Kidney glomerular epithelial cell (primary cell): Measurements from ENCODE around the gene NR2C2AP.
"Not testable (repeated sequence)": the region's sequence is repeated elsewhere in the genome, so short reads cannot be mapped to it uniquely, and the experiment has no call there.

Experiments used
- DNase-seq: peaks from one replicate; lab custom pipeline; 2025; lab: John Stamatoyannopoulos, UW

Gene NR2C2AP, protein sequence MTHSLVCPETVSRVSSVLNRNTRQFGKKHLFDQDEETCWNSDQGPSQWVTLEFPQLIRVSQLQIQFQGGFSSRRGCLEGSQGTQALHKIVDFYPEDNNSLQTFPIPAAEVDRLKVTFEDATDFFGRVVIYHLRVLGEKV

DNA sequence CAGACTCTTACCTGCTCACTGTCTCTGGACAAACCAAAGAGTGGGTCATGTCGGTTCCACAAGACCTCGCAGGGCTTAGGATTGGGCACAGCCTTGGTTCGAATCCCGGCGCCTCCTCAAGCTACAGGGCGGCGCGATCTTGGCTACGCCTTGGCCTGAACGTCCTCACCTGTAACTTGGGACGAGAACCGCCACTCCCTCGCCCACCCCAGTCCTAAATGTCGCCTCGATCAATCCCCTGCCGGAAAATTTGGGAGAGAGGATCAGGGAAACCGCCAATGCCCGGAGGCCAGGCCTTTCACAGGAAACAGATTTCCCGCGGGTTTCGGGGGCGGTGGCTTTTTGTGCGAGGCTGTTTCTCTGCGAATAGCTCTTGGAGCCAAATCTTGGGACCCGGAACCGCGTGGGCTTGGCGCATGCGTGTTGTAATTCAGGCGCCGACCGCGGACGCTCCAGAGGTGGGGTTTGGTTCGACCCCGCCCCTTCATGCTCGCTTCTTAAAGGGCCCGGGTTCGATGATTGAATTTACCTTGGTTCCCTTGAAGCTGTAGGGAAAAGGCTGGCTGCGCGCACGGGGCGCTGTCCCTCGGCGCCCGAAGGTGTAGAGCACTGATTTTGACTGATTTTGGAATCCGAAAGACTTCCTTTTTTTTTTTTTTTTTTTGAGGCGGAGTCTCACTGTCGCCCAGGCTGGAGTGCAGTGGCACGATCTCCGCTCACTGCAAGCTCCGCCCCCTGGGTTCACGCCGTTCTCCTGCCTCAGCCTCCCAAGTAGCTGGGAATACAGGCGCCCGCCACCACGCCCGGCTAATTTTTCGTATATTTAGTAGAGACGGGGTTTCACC is at the start of gene NR2C2AP:
NR2C2AP (minus strand) TSS at position 403 of the 845 bp plus-strand sequence; CDS start at position 49, 354 bp downstream.
- peak; percentile 83 for DNase-seq

DNA sequence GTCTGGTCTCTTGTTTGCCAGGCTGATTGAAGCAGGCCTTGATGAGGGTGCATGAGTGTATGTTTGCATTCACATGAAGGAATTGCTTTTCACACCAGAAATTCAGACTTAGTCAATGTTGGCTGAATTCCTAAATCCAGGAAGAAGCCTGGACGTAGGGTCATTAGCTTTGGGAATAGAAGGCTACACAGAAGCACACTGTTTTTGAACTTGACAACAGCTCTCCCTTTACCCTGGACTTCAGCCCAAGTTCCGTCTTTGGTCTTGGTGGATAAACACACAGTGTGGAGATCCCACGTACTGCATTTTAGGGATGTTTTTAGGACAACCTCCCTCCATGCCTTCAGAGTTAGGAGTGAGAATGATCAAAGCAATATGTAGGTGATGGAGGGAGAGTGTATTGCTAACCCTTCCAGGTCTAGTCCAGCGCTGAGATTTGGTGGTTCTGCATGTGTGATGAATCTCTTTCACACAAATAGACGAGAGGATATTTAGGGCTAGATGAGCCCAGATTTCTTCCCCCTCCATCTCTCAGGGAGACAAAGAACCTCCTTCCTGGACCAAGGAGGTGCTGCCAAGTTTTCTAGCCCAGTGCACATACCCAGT is 47.1 kb upstream of the NR2C2AP start:
- no peak for DNase-seq

DNA sequence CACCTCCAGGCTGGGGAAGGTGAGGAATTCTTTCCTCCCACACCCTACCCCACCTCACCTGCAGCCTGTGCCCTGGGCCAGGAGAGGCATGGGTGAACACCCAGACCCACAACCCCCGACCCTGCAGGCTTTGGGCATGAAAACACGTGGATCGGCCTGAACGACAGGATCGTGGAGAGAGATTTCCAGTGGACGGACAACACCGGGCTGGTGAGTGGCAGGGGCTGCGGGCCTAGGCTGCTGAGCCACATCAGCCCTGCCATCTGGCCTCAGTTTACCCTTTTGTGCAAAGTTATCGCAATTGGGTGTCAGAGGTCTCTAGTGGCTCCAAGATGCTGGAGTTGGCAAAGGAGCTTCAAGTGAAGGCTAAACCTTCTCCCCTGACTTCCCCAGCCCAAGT is 37.3 kb upstream of the NR2C2AP start:
- DNase-seq = no peak

DNA sequence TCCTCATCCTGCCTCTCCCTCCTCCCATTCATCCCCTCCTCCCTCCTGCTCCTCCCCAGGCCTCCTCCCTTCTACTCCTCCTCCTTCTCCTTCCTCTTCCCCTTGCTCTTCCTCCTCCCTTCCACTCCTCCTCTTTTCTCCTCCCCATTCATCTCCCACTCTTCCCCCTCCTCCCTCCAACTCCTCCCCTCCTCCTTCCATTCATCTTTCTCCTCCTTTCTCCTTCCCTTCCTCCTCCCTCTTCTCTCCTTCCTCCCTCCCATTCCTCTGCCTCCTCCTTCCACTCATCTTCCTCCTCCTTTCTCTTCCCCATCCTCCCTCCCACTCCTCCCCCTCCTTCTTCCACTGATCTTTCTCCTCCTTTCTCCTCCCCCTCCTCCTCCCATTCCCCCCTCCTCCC is 36.5 kb upstream of the NR2C2AP start:
- DNase-seq = no peak

DNA sequence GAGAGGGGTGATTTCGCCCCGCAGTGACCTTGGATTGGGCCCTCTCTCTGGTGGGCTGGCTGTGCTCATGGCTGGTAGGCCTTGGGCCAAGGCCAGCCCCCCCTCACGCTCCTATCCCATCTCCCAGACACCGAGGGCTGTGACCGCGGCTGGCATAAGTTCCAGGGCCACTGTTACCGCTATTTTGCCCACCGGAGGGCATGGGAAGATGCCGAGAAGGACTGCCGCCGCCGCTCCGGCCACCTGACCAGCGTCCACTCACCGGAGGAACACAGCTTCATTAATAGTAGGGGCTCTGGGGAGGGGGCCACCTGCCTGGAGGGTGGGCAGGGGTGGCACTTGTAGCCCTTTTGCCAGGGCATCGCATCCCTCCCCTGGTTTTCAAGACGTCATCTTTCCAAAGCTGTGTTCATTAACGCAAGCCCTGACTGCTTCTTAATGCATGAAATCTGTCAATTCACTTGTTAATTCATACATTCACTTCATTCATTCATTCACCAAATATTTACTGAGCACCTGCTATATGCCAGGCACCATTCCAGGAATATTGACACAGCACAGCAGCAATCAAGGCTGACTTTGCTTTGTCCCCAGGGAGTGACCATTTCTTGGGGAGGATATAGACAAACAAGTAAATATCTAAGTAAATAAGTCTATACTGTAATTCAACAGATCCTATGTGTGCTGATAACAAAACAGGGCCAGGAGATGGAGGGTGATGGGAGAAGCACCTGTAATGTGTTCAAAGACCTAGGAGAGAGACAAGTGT is 35.1 kb upstream of the NR2C2AP start:
- no peak for DNase-seq

DNA sequence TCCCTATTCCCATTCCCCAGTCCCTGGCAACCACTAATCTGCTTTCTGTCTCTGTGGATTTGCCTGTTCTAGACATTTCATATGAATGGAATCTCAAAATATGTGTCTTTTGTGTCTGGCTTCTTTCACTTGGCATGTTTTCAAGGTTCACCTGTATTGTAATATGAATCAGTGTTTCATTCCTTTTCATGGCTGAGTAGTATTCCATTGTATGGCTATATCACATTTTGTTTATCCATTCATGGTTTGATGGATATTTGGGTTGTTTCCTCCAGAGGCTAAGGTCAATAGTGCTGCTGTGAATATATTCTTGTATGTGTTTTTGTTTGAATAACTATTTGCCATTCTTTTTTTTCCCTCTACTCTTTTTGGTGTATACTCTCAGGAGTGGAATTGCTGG is 33.0 kb upstream of the NR2C2AP start:
- no peak for DNase-seq

DNA sequence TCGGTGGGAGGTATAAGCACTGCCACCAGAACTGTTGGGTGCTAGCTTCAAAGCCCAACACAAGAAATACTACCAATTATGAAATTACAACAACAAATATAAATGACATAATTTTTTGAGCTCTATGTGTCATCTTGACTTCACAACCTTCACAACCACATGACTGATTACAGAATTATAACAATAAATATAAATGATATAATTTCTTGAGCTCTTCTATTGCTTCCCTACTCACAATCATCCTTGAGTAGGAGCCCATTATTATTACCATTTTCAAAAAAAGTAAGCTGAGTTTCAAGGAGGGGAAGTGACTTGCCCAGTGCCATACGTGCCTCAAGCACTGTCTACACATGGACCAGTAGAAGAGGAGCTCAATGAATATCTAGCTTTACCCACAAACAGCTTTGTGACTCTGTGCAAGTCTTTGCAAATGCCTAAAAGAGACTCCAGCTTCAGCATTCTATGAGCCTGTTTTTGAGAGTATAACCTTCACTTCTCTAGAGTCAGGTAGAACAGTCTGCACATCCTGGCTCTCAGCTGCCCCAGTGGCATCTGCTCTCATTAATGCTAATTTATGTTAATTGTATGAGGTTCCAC is 31.1 kb upstream of the NR2C2AP start:
- DNase-seq = no peak

DNA sequence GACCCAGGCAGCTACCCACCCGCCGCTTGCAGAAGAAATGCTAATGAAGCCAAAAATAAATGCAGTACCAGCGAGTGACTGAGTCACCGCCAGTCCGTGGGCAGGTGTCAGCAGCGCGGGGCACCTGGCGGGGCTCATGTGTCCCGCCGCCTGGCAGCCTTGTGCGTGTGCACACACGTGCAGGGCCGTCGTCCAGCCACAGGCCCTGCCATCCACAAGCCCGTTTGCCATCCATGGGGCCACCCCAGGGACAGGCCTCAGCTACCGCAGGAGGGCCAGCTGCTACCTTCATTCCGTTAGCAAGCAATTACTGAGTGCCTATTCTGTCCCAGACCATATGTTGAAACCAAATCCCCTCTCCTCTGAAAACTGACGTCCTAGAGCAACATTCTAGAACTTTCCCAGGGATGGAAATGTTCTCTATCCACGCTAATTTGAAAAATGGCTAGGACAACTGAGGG is 29.1 kb upstream of the NR2C2AP start:
- no peak for DNase-seq

DNA sequence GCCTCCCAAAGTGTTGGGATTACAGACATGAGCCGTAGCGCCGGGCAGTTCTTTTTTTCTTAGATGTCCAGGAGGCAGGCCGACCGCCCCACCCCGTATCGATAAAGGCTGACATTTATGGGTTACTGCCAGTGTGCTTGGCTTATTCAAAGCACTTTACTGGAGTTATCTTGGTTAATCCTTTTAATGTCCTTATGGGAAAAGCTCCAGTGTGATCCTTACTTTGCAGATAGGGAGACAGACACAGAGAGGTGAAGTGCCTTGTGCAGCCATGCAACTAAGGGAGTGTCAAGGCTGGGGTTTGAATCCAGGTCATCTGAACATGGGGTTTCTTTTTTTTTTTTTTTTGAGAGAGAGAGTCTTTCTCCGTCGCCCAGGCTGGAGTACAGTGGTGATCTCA is 27.8 kb upstream of the NR2C2AP start:
- no peak for DNase-seq

DNA sequence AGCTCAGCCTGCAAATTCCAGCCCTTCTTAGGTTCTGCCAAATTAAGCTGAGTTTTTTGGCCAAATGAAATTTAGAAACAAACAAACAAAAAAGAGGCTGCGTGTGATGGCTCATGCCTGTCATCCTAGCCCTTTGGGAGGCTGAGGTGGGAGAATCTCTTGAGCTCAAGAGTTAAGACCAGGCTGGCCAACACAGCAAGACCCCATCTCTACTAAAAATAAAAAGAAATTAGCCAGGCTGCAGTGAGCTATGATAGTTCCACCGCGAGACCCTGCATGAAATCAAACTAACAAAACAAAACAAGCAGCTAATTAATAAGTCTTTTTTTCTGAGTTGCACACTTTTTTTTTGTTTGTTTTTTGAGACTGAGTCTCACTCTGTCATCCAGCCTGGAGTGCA is 26.5 kb upstream of the NR2C2AP start:
- no peak for DNase-seq

DNA sequence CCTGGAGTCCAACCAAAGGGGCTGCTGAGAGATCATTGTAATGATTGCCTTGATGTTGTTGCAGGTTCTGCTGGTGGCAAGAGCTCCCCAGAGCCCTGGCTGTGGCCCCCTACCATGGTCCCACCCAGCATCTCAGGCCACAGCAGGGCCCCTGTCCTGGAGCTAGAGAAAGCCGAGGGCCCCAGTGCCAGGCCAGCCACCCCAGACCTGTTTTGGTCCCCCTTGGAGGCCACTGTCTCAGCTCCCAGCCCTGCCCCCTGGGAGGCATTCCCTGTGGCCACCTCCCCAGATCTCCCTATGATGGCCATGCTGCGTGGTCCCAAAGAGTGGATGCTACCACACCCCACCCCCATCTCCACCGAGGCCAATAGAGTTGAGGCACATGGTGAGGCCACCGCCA is 24.0 kb upstream of the NR2C2AP start:
- DNase-seq = no peak

DNA sequence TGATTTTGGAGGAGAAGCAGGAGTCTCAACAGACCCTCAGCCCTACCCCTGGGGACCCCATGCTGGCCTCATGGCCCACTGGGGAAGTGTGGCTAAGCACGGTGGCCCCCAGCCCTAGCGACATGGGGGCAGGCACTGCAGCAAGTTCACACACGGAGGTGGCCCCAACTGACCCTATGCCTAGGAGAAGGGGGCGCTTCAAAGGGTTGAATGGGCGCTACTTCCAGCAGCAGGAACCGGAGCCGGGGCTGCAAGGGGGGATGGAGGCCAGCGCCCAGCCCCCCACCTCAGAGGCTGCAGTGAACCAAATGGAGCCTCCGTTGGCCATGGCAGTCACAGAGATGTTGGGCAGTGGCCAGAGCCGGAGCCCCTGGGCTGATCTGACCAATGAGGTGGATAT is 23.4 kb upstream of the NR2C2AP start:
- DNase-seq = no peak

DNA sequence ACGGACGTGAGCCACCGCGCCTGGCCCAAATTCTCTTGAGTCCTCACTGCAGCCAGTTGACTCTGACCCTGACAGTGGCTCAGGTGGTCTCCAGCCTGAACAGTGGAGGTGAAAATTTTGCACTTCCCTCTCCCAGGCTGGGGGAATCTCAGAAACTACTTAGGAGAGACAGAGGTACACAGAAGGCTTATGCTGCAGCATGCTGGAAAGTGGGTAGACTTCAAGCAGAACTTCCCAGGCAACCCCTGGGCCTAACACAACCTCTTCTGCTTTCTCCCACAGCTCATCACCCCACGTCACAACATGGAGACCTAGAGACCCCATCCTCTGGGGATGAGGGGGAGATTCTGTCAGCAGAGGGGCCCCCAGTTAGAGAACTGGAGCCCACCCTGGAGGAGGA is 23.0 kb upstream of the NR2C2AP start:
- DNase-seq = no peak

DNA sequence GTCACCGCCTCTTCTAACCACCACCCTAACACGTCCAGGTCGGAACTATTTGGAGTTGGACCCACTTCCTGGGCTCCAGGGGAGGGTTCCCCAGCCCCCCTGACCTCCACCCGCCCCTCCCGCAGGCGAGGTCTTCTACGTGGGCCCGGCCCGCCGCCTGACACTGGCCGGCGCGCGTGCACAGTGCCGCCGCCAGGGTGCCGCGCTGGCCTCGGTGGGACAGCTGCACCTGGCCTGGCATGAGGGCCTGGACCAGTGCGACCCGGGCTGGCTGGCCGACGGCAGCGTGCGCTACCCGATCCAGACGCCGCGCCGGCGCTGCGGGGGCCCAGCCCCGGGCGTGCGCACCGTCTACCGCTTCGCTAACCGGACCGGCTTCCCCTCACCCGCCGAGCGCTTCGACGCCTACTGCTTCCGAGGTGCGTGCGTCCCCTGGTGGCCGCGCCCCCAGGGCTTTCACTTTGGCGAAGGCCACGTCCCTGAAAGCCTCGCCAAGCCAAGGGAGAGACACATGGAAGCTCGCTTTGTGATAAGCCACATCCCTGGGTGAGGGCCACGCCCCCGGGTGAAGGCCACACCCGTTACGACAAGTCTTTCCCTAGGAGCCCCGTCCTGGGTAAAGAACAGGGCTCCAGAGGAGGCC is 21.8 kb upstream of the NR2C2AP start:
- peak; percentile 27 for DNase-seq

DNA sequence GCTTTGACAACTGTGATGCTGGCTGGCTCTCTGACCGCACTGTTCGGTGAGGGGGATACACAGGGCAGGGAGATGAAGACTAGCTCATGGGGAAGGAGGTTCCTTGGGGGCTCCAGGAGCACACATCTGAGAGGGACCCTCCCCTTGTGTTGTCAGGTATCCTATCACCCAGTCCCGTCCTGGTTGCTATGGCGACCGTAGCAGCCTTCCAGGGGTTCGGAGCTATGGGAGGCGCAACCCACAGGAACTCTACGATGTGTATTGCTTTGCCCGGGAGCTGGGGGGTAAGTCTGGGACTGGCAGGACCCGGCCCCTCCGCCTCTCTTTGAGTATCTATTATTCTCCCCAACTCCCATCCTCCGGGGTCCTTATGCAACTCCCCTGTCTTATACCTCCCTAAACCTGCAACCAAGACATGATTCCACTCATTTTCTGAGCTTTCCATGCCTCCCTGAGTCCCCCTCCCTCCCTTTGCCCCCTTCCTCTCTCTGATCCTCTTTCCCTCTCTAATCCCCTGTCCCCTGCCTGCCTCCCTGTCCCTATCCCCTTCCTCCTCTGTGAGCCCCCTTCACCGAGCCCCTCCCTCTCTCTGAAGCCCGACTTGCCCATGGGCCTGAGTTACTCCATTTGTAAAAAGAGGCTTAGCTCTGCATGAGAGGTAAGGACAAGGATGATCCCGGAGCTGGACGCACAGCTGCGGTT is 21.1 kb upstream of the NR2C2AP start:
- no peak for DNase-seq

DNA sequence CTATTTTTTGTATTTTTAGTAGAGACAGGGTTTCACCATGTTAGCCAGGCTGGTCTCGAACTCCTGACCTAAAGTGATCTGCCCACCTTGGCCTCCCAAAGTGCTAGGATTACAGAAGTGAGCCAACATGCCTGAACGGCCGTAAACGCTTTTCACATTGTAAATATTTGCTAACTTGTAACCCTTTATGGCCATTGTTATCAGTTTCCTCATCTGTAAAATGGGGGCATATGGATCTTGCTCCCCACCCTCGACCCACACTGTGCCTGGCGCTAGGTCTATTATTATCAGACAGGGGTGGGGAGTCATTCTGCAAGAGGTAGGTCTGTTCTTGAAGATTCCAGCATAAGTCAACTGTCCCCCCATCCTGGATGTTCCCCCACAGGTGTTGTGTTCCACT is 20.4 kb upstream of the NR2C2AP start:
- no peak for DNase-seq

DNA sequence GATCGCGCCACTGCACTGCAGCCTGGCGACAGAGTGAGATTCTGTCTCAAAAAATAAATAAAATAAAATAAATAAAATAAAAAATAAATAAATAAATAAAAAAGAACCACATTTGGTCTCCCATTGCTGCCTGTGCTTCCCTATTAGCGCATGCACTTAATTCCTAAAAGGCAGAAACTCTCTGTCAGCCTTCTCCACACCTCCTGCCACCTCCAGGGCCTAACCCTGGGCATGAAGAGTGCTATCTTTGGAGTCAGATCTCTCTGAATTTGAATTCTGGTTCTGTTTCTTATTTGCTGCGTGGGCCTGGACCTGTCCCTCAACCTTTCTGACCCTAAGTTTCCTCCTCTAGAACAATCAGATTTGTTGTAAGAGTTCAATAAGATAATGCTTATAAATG is 19.8 kb upstream of the NR2C2AP start:
- DNase-seq = no peak

DNA sequence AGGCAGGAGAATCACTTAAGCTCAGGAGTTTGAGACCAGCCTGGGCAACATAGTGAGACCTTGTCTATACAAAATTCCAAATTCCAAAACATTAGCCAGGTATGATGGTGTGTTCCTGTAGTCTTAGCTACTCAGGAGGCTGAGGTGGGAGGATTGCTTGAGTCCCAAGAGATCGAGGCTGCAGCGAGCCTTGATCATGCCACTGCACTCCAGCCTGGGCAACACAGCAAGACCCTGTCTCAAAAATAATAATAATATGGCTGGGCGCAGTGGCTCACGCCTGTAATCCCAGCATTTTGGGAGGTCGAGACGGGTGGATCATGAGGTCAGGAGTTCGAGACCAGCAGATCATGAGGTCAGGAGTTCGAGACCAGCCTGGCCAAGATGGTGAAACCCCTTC is 17.8 kb upstream of the NR2C2AP start:
- DNase-seq = not testable (repeated sequence)

DNA sequence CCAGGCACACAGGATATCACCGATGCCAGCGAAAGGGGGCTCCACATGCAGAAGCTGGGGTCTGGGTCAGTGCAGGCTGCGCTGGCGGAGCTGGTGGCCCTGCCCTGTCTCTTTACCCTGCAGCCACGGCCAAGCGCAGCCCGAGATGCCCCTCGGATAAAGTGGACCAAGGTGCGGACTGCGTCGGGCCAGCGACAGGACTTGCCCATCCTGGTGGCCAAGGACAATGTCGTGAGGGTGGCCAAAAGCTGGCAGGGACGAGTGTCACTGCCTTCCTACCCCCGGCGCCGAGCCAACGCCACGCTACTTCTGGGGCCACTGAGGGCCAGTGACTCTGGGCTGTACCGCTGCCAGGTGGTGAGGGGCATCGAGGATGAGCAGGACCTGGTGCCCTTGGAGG is 15.7 kb upstream of the NR2C2AP start:
- no peak for DNase-seq

DNA sequence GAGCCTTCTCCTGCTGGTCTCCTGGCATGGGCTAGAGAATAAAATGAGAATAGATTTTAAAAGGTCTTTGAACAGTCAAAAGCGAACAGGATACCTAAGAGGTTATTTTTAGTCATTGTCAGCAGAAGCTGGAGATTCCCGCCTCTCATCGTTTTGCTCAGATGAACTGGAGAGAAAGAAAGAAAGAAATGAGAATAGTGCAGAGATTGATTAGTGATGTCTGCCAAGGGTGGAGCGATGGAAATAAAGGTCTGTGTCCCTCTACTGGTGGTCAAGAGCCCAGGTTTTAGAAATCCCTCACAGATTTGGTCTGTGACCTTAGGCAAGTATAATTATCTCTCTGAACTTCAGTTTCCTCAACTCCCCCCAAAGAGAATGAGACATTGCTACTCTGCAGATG is 13.9 kb upstream of the NR2C2AP start:
- peak; percentile 5 for DNase-seq

DNA sequence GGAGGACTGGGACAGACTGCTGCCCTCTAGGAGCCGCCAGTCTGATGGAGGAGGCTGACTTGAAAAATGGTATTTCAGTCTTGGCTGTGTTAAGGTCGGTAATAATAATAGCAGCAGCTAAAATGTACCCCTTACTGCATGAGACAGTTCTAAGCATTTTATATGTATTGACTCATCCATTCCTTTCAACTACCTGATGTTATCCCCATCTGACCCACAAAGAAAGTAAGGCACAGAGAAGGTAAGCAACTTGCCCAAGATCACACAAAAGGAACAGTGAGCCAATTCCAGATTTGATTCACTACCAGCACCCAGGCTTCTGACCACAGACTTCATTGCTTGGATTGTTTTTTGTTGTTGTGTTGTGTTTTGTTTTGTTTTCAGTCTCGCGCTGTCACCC is 12.6 kb upstream of the NR2C2AP start:
- DNase-seq = no peak
